Ovary (tissue), 9 donors: ENCODE data around the gene KAT8. TPM values are rescaled to one million over a fixed set of nuclear protein-coding genes. Genes with fewer than 3 reads are reported as not detected.

ENCODE experiments used
- DNase-seq, 5 donors: peaks; one replicate each; pipeline ENCODE4 v3.0.0-alpha.2; 2019 to 2020
- H3K27ac ChIP-seq, 2 donors: fragments of 200-600 bp; one replicate each; pipeline versions ENCODE4 v1.5.1 to v1.8.0; 2019 to 2022
- H3K27me3 ChIP-seq: fragments of 200-600 bp; one replicate; pipeline ENCODE4 v1.8.0; 2022
- H3K36me3 ChIP-seq: fragments of 200-600 bp; sonication (generic); one replicate; pipeline ENCODE4 v1.5.1; 2019
- H3K4me1 ChIP-seq: one replicate; pipeline ENCODE4 v1.8.1; 2013; ENCODE audit warnings: mild to moderate bottlenecking, moderate library complexity; ENCODE audit not compliant: insufficient read depth
- H3K4me3 ChIP-seq: fragments of 200-600 bp; sonication (generic); one replicate; pipeline ENCODE4 v1.5.1; 2017
- H3K9me3 ChIP-seq, 2 donors: fragments of 200-600 bp in 1 of 2; sonication (generic) in 1 of 2; one replicate each; pipeline versions ENCODE4 v1.5.1 to v1.8.1; 2013 to 2019; ENCODE audit warnings: mild to moderate bottlenecking in 1 of 2, moderate library complexity in 1 of 2
- CTCF ChIP-seq, 3 donors: fragments of 450-650 bp in 2 of 3; fragments of 200-600 bp in 1 of 3; IDR thresholded peaks; one replicate each; pipeline versions ENCODE4 v1.5.1 to v1.8.0; 2016 to 2022; ENCODE audit warnings: antibody characterized with exemption in 3 of 3, mild to moderate bottlenecking in 1 of 3
- EP300 ChIP-seq: sonication (generic); formaldehyde crosslinking; IDR thresholded peaks from one replicate; pipeline ENCODE4 v1.6.1; 2017; ENCODE audit warnings: antibody characterized with exemption
- POLR2A ChIP-seq: fragments of 450-650 bp; IDR thresholded peaks from one replicate; pipeline ENCODE4 v1.6.1; 2017; ENCODE audit warnings: antibody characterized with exemption, mild to moderate bottlenecking, moderate library complexity
- WGBS, 3 donors: extraction: QIAGEN DNeasy Blood & Tissue Kit in 1 of 3; methylation state at CpG; one replicate each; pipeline versions ENCODE4 v1.1.5 to v1.1.7; 2013 to 2017; 5-methylcytosine and 5-hydroxymethylcytosine counted together
- intact Hi-C, 4 donors: fragments of 100-400 bp; cut with DNase I; formaldehyde crosslinking; loops; one replicate each; pipeline versions ENCODE4 v1.11.0 to v1.15.1; 2022 to 2023
- polyA plus RNA-seq, 2 donors: library from polyadenylated mRNA; stranded (reverse); fragments of 200-250 nt in 1 of 2; fragments of 350-450 nt in 1 of 2; fragmentation: Illumina TruSeq in 1 of 2; extraction: RNeasy Lipid Tissue Mini Kit (QIAGEN cat#74804) in 1 of 2; gene quantifications; one replicate each; pipeline ENCODE4 v1.2.3, GENCODE V29; 2013 to 2014
- total RNA-seq, 7 donors: library from RNA; depleted of rRNA in 2 of 7; stranded (reverse); fragments of >200 nt in 2 of 7; fragmentation: NEBNext Ultra II Directional in 3 of 7; extraction: Animal tissue kit (Norgen Biotek cat#: 25700) in 3 of 7; gene quantifications; one replicate each; pipeline versions ENCODE4 v1.1.0 to v1.2.4, GENCODE V29; 2016 to 2023
- donor health status: DM: no; HTN: no; CAD: no; lungs with moderate emphysema.
- donor health status: DM: no; HTN: no; CAD: no.
- donor health status: Bipolar disorder and iron deficiency.
- donor health status: DM: yes; HTN: yes; CAD: no.
- donor health status: DM: no; HTN: no; CAD: no.
- donor health status: DM: yes; HTN: yes; CAD: no.

Gene KAT8
- total and polyA plus RNA-seq, 9 donors = 66.4 to 129 (median 88.7) TPM

DNA sequence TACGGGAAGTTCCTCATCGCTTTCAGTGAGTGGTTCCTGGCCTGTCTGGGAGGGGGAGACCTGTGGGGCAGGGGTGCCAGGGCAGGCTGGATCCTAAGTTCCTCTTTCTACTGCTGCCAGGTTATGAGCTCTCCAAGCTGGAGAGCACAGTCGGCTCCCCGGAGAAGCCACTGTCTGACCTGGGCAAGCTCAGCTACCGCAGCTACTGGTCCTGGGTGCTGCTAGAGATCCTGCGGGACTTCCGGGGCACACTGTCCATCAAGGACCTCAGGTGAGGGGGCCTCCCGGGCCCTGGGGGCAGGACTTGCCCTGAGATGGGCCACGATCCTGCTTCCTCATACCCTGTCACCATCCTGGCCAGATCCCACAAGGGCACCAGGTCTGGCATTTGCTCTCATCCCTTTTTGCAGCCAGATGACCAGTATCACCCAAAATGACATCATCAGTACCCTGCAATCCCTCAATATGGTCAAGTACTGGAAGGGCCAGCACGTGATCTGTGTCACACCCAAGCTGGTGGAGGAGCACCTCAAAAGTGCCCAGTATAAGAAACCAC lies 12.9 kb downstream of the KAT8 start:
- TF ChIP-seq CTCF (IDR thresholded peaks at IDR 0.05) = no peak
- no peak for TF ChIP-seq EP300
- no peak for TF ChIP-seq POLR2A
- Histone ChIP-seq H3K27me3 (no peaks in the 10 kb centered on the region), H3K36me3 (no peaks in the 10 kb centered on the region), H3K4me3 (no peak overlapping the region), H3K27ac (no peak overlapping the region), H3K4me1 (no peaks in the 10 kb centered on the region), H3K9me3 (no peaks in the 10 kb centered on the region)
- no peak for DNase-seq
- intact Hi-C loops = loop anchor here in 1 of 4 donors (10.0 kb wide), 1 partner anchor 54 kb away; the partner anchor contains the start of gene FUS
- WGBS, 3 donors = 74 to 86% (median 78%) methylated on average over 9 to 10 of the region's 10 CpGs

DNA sequence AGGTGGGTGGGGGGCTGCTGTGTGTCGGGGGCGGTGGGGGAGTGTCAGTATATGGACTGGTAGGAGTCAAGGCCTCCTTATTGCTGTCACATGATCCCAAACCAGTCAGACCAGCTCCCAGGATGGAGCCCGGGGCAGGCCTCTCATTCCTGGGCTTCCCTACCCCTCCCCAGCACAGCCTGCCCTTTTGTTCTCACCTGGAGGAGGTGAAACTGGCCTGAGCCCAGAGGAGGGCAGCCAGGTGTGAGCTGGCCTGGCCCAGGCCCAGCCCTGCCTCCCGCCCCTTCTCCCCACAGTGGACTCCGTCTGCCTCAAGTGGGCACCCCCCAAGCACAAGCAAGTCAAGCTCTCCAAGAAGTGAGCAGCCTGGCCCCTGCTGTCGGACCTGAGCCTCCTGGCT lies 13.4 kb downstream of the KAT8 start:
- intact Hi-C loops = loop anchor here in 1 of 4 donors (10.0 kb wide), 1 partner anchor 54 kb away; the partner anchor contains the start of gene FUS
- H3K4me3 ChIP-seq = no peak overlapping the region
- DNase-seq = no peak
- H3K27me3 ChIP-seq = no peaks in the 10 kb centered on the region
- no peak for TF ChIP-seq CTCF (IDR thresholded peaks at IDR 0.05)
- no peak for TF ChIP-seq EP300
- TF ChIP-seq POLR2A = no peak
- H3K9me3 ChIP-seq = no peaks in the 10 kb centered on the region
- no peaks in the 10 kb centered on the region for H3K36me3 ChIP-seq
- no peak overlapping the region for H3K27ac ChIP-seq
- no peaks in the 10 kb centered on the region for H3K4me1 ChIP-seq
- 74 to 80% (median 79%) methylated on average over 6 of the region's 6 CpGs for WGBS, 3 donors

GRCh38 chr16:31131416-31131815 lies 14.0 kb downstream of the KAT8 start:
- Histone ChIP-seq H3K4me1 (no peaks in the 10 kb centered on the region), H3K4me3 (no peak overlapping the region), H3K27ac (no peak overlapping the region), H3K36me3 (no peaks in the 10 kb centered on the region), H3K27me3 (no peaks in the 10 kb centered on the region), H3K9me3 (no peaks in the 10 kb centered on the region)
- no peak for DNase-seq
- TF ChIP-seq CTCF (IDR thresholded peaks at IDR 0.05) (no peak), EP300 (no peak)
- WGBS, 3 donors = 83 to 94% (median 83%) methylated on average over 11 of the region's 11 CpGs
- intact Hi-C loops = loop anchor here in 1 of 4 donors (10.0 kb wide), 1 partner anchor 53 kb away; the partner anchor contains the start of gene FUS

- no peak overlapping the region for H3K4me3 ChIP-seq
- H3K9me3 ChIP-seq = no peaks in the 10 kb centered on the region
- H3K27ac ChIP-seq = no peak overlapping the region
Observed at GRCh38 chr16:31131841-31132271, 14.4 kb downstream of the KAT8 start.

More at GRCh38 chr16:31131841-31132271, 14.4 kb downstream of the KAT8 start:
- no peak for TF ChIP-seq CTCF (IDR thresholded peaks at IDR 0.05)
- no peak for TF ChIP-seq EP300
- Histone ChIP-seq H3K27me3 (no peaks in the 10 kb centered on the region), H3K36me3 (no peaks in the 10 kb centered on the region), H3K4me1 (no peaks in the 10 kb centered on the region)
- DNase-seq = no peak
- WGBS, 3 donors = 74 to 80% (median 74%) methylated on average over 5 of the region's 5 CpGs
- intact Hi-C loops = loop anchor here in 1 of 4 donors (10.0 kb wide), 1 partner anchor 53 kb away; the partner anchor contains the start of gene FUS
